GM08714 (cell line): Measurements from ENCODE around the gene PRIMPOL.

ENCODE experiments used
- H3K4me3 ChIP-seq: fragments of 200-500 bp; sonication (Bioruptor generic); 2 replicates; pipeline ENCODE4 v1.5.1; 2014; ENCODE audit warnings: mild to moderate bottlenecking, low read length, inconsistent platforms
- ZNF274 ChIP-seq: IDR thresholded peaks from 2 replicates; pipeline ENCODE4 v1.6.1; 2012; ENCODE audit warnings: mild to moderate bottlenecking, low read depth, low read length

Gene PRIMPOL

GRCh38 chr4:184628103-184628502, 21.4 kb upstream of the PRIMPOL start:
- H3K4me3 ChIP-seq: no peak overlapping the region
- TF ChIP-seq ZNF274: no peak

GRCh38 chr4:184632842-184633241, 16.7 kb upstream of the PRIMPOL start:
- no peak for TF ChIP-seq ZNF274
- H3K4me3 ChIP-seq: no peak overlapping the region

GRCh38 chr4:184635381-184635780, 14.2 kb upstream of the PRIMPOL start:
- no peak overlapping the region for H3K4me3 ChIP-seq
- no peak for TF ChIP-seq ZNF274

- H3K4me3 ChIP-seq: no peak overlapping the region
- no peak for TF ChIP-seq ZNF274
Observed at GRCh38 chr4:184636144-184636543, 13.4 kb upstream of the PRIMPOL start.

GRCh38 chr4:184636897-184637296, 12.6 kb upstream of the PRIMPOL start:
- no peak for TF ChIP-seq ZNF274
- H3K4me3 ChIP-seq: no peak overlapping the region

GRCh38 chr4:184641022-184641421, 8.5 kb upstream of the PRIMPOL start:
- TF ChIP-seq ZNF274: no peak

GRCh38 chr4:184641451-184641850, 8.1 kb upstream of the PRIMPOL start:
- no peak overlapping the region for H3K4me3 ChIP-seq
- no peak for TF ChIP-seq ZNF274

More at GRCh38 chr4:184641022-184641421, 8.5 kb upstream of the PRIMPOL start:
- no peak overlapping the region for H3K4me3 ChIP-seq

- TF ChIP-seq ZNF274: no peak
- H3K4me3 ChIP-seq: no peak overlapping the region
Observed at GRCh38 chr4:184643731-184644130, 5.8 kb upstream of the PRIMPOL start.

- TF ChIP-seq ZNF274: no peak
- no peak overlapping the region; the same call in 1 of the 2 replicates for H3K4me3 ChIP-seq
Observed at GRCh38 chr4:184644553-184645307, 4.8 kb upstream of the PRIMPOL start.

GRCh38 chr4:184645904-184646610, 3.5 kb upstream of the PRIMPOL start:
- TF ChIP-seq ZNF274: no peak
- H3K4me3 ChIP-seq: peak overlapping the region; percentile 42; the same call in 1 of the 2 replicates

- TF ChIP-seq ZNF274: no peak
- H3K4me3 ChIP-seq: peak overlapping the region; percentile 80
Observed at GRCh38 chr4:184647266-184648053, 2.1 kb upstream of the PRIMPOL start.

GRCh38 chr4:184648054-184648312, 1.6 kb upstream of the PRIMPOL start:
- peak overlapping the region; percentile 80 for H3K4me3 ChIP-seq
- TF ChIP-seq ZNF274: no peak

GRCh38 chr4:184648313-184649025, 1.1 kb upstream of the PRIMPOL start:
- no peak for TF ChIP-seq ZNF274

GRCh38 chr4:184649971-184650855, 675 bp downstream of the PRIMPOL start:
- TF ChIP-seq ZNF274: no peak
- H3K4me3 ChIP-seq: peak overlapping the region; percentile 77

More at GRCh38 chr4:184648313-184649025, 1.1 kb upstream of the PRIMPOL start:
- H3K4me3 ChIP-seq: peak overlapping the region; percentile 80
